Urinary bladder (tissue), 4 donors: ENCODE data around the gene DMXL1. TPM values are rescaled to one million over a fixed set of nuclear protein-coding genes. Genes with fewer than 3 reads are reported as not detected.

Experiments used
- DNase-seq: peaks from one replicate; pipeline ENCODE4 v3.0.0-alpha.2; 2015; ENCODE audit errors: extremely low spot score
- H3K27ac ChIP-seq: one replicate; pipeline ENCODE4 v1.5.1; 2013; ENCODE audit warnings: low read depth, mild to moderate bottlenecking, moderate library complexity
- H3K36me3 ChIP-seq: one replicate; pipeline ENCODE4 v1.6.1; 2013; ENCODE audit warnings: mild to moderate bottlenecking, moderate library complexity; ENCODE audit not compliant: insufficient read depth
- H3K4me1 ChIP-seq: one replicate; pipeline ENCODE4 v1.6.1; 2013; ENCODE audit warnings: mild to moderate bottlenecking, moderate library complexity; ENCODE audit not compliant: insufficient read depth
- H3K4me3 ChIP-seq: one replicate; pipeline ENCODE4 v1.5.1; 2013; ENCODE audit warnings: low read depth, low read length
- WGBS: extraction: QIAGEN DNeasy Blood & Tissue Kit; methylation state at CpG from one replicate; pipeline ENCODE4 v1.1.7; 2013; 5-methylcytosine and 5-hydroxymethylcytosine counted together
- polyA plus RNA-seq: library from polyadenylated mRNA; stranded (reverse); fragments of 200-250 nt; gene quantifications from one replicate; pipeline ENCODE4 v1.2.3, GENCODE V29; 2013
- small RNA-seq: library from RNA; depleted of rRNA; stranded (forward); fragments of <200 nt; gene quantifications from one replicate; pipeline ENCODE3, GENCODE V24; 2014
- total RNA-seq: library from RNA; depleted of rRNA; stranded (reverse); fragments of >200 nt; gene quantifications from one replicate; pipeline ENCODE4 v1.2.3, GENCODE V29; 2014
- donor health status: healthy with polysubstance abuse.
- donor health status: healthy.

DMXL1 gene
- total and polyA plus RNA-seq, 2 donors: 12.4 to 134 TPM

- Histone ChIP-seq H3K27ac (no peak overlapping the region), H3K4me1 (no peaks in the 10 kb centered on the region), H3K36me3 (no peaks in the 10 kb centered on the region), H3K4me3 (no peak overlapping the region)
- WGBS: 91% methylated on average over 3 of the region's 3 CpGs
- no peak for DNase-seq
Observed at GRCh38 chr5:119292701-119293515, 222.0 kb downstream of the DMXL1 start.

GRCh38 chr5:119293516-119293829, 222.6 kb downstream of the DMXL1 start:
- no peak overlapping the region for H3K27ac ChIP-seq
- WGBS: 96% methylated on average over 2 of the region's 2 CpGs
- no peaks in the 10 kb centered on the region for H3K36me3 ChIP-seq
- H3K4me3 ChIP-seq: no peak overlapping the region
- no peaks in the 10 kb centered on the region for H3K4me1 ChIP-seq
- no peak for DNase-seq

Small RNA genes lying within 50 kb of the gene (small RNA-seq; reads per million reads assigned to genes)
- gene LAMTOR3P2 (not detected), gene MIR5706 (not detected), gene RNU6-701P (not detected)

Other genes starting within 250 kb of the DMXL1 start
- gene DTWD2, start 82.5 kb upstream of the DMXL1 start, total RNA-seq: 22.2 TPM
- gene DTWD2, start 82.5 kb upstream of the DMXL1 start, polyA plus RNA-seq: 1.6 TPM